ENCODE data around the gene UBR4. TPM values are rescaled to one million over a fixed set of nuclear protein-coding genes. Genes with fewer than 3 reads are reported as not detected.

The UBR4 gene
- total RNA-seq, 4 donors from 2014 or later, result 132 to 268 (median 170) TPM

GRCh38 chr1:19045898-19046880 lies 163.9 kb downstream of the UBR4 start:
- no peaks in the 10 kb centered on the region for H3K9me3 ChIP-seq
- no peak for DNase-seq (ENCODE audit: extremely low spot score)
- no peak overlapping the region for H3K4me3 ChIP-seq
- WGBS, result 63% methylated on average over 17 of the region's 18 CpGs
- intact Hi-C loops (cut with DNase I), result no loop called here
- H3K36me3 ChIP-seq, result no peaks in the 10 kb centered on the region
- TF ChIP-seq POLR2A (IDR thresholded peaks at IDR 0.05; ENCODE audit: low read depth) (no peak), POLR2AphosphoS5 (IDR thresholded peaks at IDR 0.05) (no peak), CTCF (IDR thresholded peaks at IDR 0.05) (no peak)
- H3K27ac ChIP-seq (replicated peaks in 1 of 4), result no peak overlapping the region
- no peaks in the 10 kb centered on the region for H3K4me1 ChIP-seq
- peaks cover 0 to 48% (median 3%) of the 10 kb centered on the region in 4 donors for H3K27me3 ChIP-seq

- no peak for DNase-seq (ENCODE audit: extremely low spot score)
- intact Hi-C loops (cut with DNase I), result no loop called here
- H3K27me3 ChIP-seq, result peaks cover 0 to 49% (median 3%) of the 10 kb centered on the region in 4 donors
These were observed 164.9 kb downstream of the UBR4 start for GRCh38 chr1:19044975-19045831.

GRCh38 chr1:19044471-19044870 lies 165.6 kb downstream of the UBR4 start:
- DNase-seq (ENCODE audit: extremely low spot score), result no peak
- no peaks in the 10 kb centered on the region for H3K4me1 ChIP-seq
- intact Hi-C loops (cut with DNase I), result no loop called here
- no peak for TF ChIP-seq CTCF (IDR thresholded peaks at IDR 0.05)
- TF ChIP-seq EP300 (IDR thresholded peaks at IDR 0.05), result no peak
- no peak for TF ChIP-seq POLR2A (IDR thresholded peaks at IDR 0.05; ENCODE audit: low read depth)
- no peak for TF ChIP-seq POLR2AphosphoS5 (IDR thresholded peaks at IDR 0.05)
- 89% methylated on average over 6 of the region's 6 CpGs for WGBS
- H3K27me3 ChIP-seq, result peaks cover 0 to 49% (median 3%) of the 10 kb centered on the region in 4 donors
- no peaks in the 10 kb centered on the region for H3K9me3 ChIP-seq
- no peak overlapping the region for H3K4me3 ChIP-seq
- no peaks in the 10 kb centered on the region for H3K36me3 ChIP-seq
- no peak overlapping the region for H3K27ac ChIP-seq (replicated peaks in 1 of 4)

More at GRCh38 chr1:19044975-19045831, 164.9 kb downstream of the UBR4 start:
- no peak overlapping the region for H3K4me3 ChIP-seq
- H3K9me3 ChIP-seq, result no peaks in the 10 kb centered on the region
- H3K4me1 ChIP-seq, result no peaks in the 10 kb centered on the region
- 84% methylated on average over 20 of the region's 24 CpGs for WGBS
- H3K36me3 ChIP-seq, result no peaks in the 10 kb centered on the region
- no peak overlapping the region for H3K27ac ChIP-seq (replicated peaks in 1 of 4)
- TF ChIP-seq CTCF (IDR thresholded peaks at IDR 0.05) (no peak), POLR2AphosphoS5 (IDR thresholded peaks at IDR 0.05) (no peak), POLR2A (IDR thresholded peaks at IDR 0.05; ENCODE audit: low read depth) (no peak), EP300 (IDR thresholded peaks at IDR 0.05) (no peak)

- TF ChIP-seq CTCF (IDR thresholded peaks at IDR 0.05) (no peak), POLR2AphosphoS5 (IDR thresholded peaks at IDR 0.05) (no peak)
- Histone ChIP-seq H3K27me3 (peaks cover 0 to 43% (median 3%) of the 10 kb centered on the region in 4 donors), H3K36me3 (no peaks in the 10 kb centered on the region), H3K27ac (replicated peaks in 1 of 4) (no peak overlapping the region), H3K4me1 (no peaks in the 10 kb centered on the region), H3K9me3 (no peaks in the 10 kb centered on the region), H3K4me3 (no peak overlapping the region)
- DNase-seq (ENCODE audit: extremely low spot score), result no peak
- intact Hi-C loops (cut with DNase I), result no loop called here
- 79% methylated on average over 16 of the region's 16 CpGs for WGBS
These were observed 166.3 kb downstream of the UBR4 start for GRCh38 chr1:19043579-19044443.

Data from esophagus muscularis mucosa (tissue), 4 donors.